MCF 10A (cell line): Measurements from ENCODE around the gene TOMM7. TPM values are rescaled to one million over a fixed set of nuclear protein-coding genes. Genes with fewer than 3 reads are reported as not detected.
"Not testable (repeated sequence)": the region's sequence is repeated elsewhere in the genome, so short reads cannot be mapped to it uniquely, and the experiment has no call there.

Source experiments
- BruUV-seq: library from RNA; stranded (reverse); fragments of 400-500 nt; replicated peaks from 2 replicates; lab custom pipeline; 2021; lab: Mats Ljungman, UMichigan
- CTCF ChIA-PET: fragments of 300-600 bp; sonication (Branson Sonifier 250); formaldehyde crosslinking; extraction: SDS; loops from one replicate; lab custom pipeline; 2021; ENCODE audit warnings: antibody characterized with exemption, inconsistent platforms; lab: Yijun Ruan, JAX
- POLR2A ChIA-PET: fragments of 300-600, 350-650 bp; sonication (Branson Sonifier 250); formaldehyde crosslinking; extraction: SDS; loops from one replicate; lab custom pipeline; 2020; ENCODE audit warnings: antibody characterized with exemption, inconsistent platforms; lab: Yijun Ruan, JAX
- DNase-seq: peaks from one replicate; pipeline ENCODE4 v3.0.0-alpha.2; 2018; ENCODE audit not compliant: unreplicated experiment
- H3K27ac Mint-ChIP-seq: one replicate; pipeline ENCODE4 v1.8.0; 2022; ENCODE audit warnings: mild to moderate bottlenecking, low read depth, mixed read lengths; ENCODE audit not compliant: unreplicated experiment
- H3K27me3 Mint-ChIP-seq: one replicate; pipeline ENCODE4 v1.8.0; 2022; ENCODE audit warnings: mixed read lengths; ENCODE audit not compliant: insufficient read depth, unreplicated experiment
- H3K36me3 Mint-ChIP-seq: one replicate; pipeline ENCODE4 v1.8.0; 2022; ENCODE audit warnings: mild to moderate bottlenecking, moderate library complexity, mixed read lengths; ENCODE audit not compliant: insufficient read depth, unreplicated experiment
- H3K4me1 Mint-ChIP-seq: one replicate; pipeline ENCODE4 v1.8.0; 2022; ENCODE audit warnings: mixed read lengths; ENCODE audit not compliant: insufficient read depth, unreplicated experiment
- H3K4me3 Mint-ChIP-seq: one replicate; pipeline ENCODE4 v1.8.0; 2022; ENCODE audit warnings: mild to moderate bottlenecking, moderate library complexity, mixed read lengths; ENCODE audit not compliant: unreplicated experiment
- H3K9me3 Mint-ChIP-seq: one replicate; pipeline ENCODE4 v1.8.0; 2022; ENCODE audit warnings: mixed read lengths; ENCODE audit not compliant: unreplicated experiment
- CTCF ChIP-seq: fragments of 200-600 bp; IDR thresholded peaks from one replicate; pipeline ENCODE4 v1.8.0; 2022; ENCODE audit warnings: antibody characterized with exemption, mild to moderate bottlenecking; ENCODE audit not compliant: unreplicated experiment
- intact Hi-C: fragments of 100-400 bp; cut with micrococcal nuclease; formaldehyde crosslinking; loops from 2 replicates; pipeline ENCODE4 v1.14.1; 2022
- total RNA-seq: library from RNA; stranded (reverse); gene quantifications from 2 replicates; pipeline ENCODE4 v1.2.3, GENCODE V29; 2022

Gene TOMM7
- total RNA-seq, 1 experiment from 2014 or later = 376 TPM

- no peak for TF ChIP-seq CTCF
- peaks cover 7% of the 10 kb centered on the region for H3K36me3 Mint-ChIP-seq
- H3K4me1 Mint-ChIP-seq = peaks cover 4% of the 10 kb centered on the region
- POLR2A ChIA-PET = no interaction called here
- H3K4me3 Mint-ChIP-seq = no peak overlapping the region
- intact Hi-C loops = no loop called here
- no peak for DNase-seq
- no peaks in the 10 kb centered on the region for H3K9me3 Mint-ChIP-seq
- BruUV-seq = no TSS peak
- H3K27ac Mint-ChIP-seq = no peak overlapping the region
- H3K27me3 Mint-ChIP-seq = no peaks in the 10 kb centered on the region
- CTCF ChIA-PET = interaction anchor here (0.6 to 2.8 kb wide), 4 partner anchors 120 to 206 kb away, joined by 3 to 13 read pairs (median 4); no protein-coding TSS in a partner anchor
Observed at GRCh38 chr7:22851145-22851544, 28.5 kb upstream of the TOMM7 start.

DNA sequence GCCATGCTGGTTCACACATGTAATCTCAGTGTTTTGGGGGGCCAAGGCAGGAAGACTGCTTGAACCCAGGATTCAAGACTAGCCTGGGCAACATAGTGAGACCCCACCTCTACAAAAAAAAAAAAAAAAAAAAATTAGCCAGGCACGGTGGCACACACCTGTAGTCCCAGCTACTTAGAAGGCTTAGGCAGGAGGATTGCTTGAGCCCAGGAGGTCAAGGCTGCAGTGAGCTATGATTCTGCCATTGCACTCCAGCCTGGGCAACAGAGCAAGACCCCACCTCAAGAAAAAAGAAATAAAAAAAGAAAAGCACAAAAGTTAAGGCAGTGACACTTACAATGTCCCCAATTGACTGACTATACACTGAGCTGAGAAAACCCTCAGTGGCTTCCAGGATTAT lies 27.7 kb upstream of the TOMM7 start:
- H3K27ac Mint-ChIP-seq, DNase-seq, POLR2A ChIA-PET, H3K27me3 Mint-ChIP-seq, H3K9me3 Mint-ChIP-seq, BruUV-seq, H3K4me3 Mint-ChIP-seq, H3K4me1 Mint-ChIP-seq, intact Hi-C loops, H3K36me3 Mint-ChIP-seq: not testable (repeated sequence)
- CTCF ChIA-PET = interaction anchor here (2.8 kb wide), 1 partner anchor 205 kb away, joined by 13 read pairs; no protein-coding TSS in a partner anchor

DNA sequence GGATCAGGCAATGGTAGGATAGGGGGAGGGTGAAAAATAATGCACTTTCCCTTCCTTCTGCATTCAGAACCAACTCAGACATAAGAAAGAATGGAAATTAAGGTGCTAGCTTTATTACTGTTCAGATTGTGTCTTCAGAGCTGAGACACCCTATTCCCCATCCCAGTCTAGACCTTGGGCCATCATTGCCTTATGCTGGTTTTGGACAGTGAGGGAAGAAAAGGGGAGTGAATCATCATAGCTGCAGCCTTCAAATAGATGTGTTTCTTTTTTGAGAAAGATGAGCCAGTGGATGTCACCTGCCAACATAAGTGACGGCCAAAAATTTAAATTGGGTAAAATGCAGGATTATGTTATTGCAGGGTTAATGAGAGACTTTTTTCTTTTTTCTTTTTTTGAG lies 27.0 kb upstream of the TOMM7 start:
- Mint-ChIP-seq H3K27ac (no peak overlapping the region), H3K9me3 (no peaks in the 10 kb centered on the region), H3K27me3 (no peaks in the 10 kb centered on the region), H3K4me1 (no peaks in the 10 kb centered on the region), H3K36me3 (no peaks in the 10 kb centered on the region), H3K4me3 (no peak overlapping the region)
- no TSS peak for BruUV-seq
- POLR2A ChIA-PET = no interaction called here
- no peak for DNase-seq
- TF ChIP-seq CTCF = no peak
- CTCF ChIA-PET = interaction anchor here (2.8 kb wide), 1 partner anchor 206 kb away, joined by 13 read pairs; no protein-coding TSS in a partner anchor
- intact Hi-C loops = no loop called here

- ChIA-PET POLR2A (no interaction called here), CTCF (no interaction called here)
- intact Hi-C loops = no loop called here
- no peak for DNase-seq
- no TSS peak for BruUV-seq
- H3K4me3 Mint-ChIP-seq = no peak overlapping the region
- H3K27me3 Mint-ChIP-seq = no peaks in the 10 kb centered on the region
- H3K36me3 Mint-ChIP-seq = no peaks in the 10 kb centered on the region
- no peak for TF ChIP-seq CTCF
- H3K4me1 Mint-ChIP-seq = no peaks in the 10 kb centered on the region
- no peaks in the 10 kb centered on the region for H3K9me3 Mint-ChIP-seq
- no peak overlapping the region for H3K27ac Mint-ChIP-seq
Observed at GRCh38 chr7:22849172-22849571, 26.5 kb upstream of the TOMM7 start.

DNA sequence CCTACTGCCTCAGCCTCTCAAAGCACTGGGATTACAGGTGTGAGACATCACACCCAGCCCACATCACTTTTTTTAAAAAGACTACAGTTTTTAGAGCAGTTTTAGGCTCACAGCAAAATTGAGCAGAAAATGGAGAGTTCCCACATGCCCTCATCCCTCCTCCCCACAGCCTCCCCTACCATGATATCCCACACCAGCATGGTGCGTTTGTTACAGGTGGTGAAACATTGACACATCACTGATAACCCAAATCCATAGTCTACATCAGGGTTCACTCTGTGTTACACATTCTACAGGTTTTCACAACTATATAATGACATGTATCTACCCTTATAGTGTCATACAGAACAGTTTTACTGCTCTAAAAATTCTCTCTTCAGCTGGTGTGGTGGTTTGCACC lies 24.3 kb upstream of the TOMM7 start:
- DNase-seq = no peak
- intact Hi-C loops = no loop called here
- ChIA-PET CTCF (interaction anchor here (0.6 to 1.5 kb wide), 2 partner anchors 208 to 271 kb away, joined by 4 to 7 read pairs; no protein-coding TSS in a partner anchor), POLR2A (no interaction called here)
- H3K27me3 Mint-ChIP-seq = no peaks in the 10 kb centered on the region
- no peaks in the 10 kb centered on the region for H3K4me1 Mint-ChIP-seq
- H3K4me3 Mint-ChIP-seq = no peak overlapping the region
- H3K27ac Mint-ChIP-seq = no peak overlapping the region
- no peak for TF ChIP-seq CTCF
- H3K36me3 Mint-ChIP-seq = no peaks in the 10 kb centered on the region
- no peaks in the 10 kb centered on the region for H3K9me3 Mint-ChIP-seq
- BruUV-seq = no TSS peak
